Erythroblast (primary cell): ENCODE results near the gene ACADM.

ENCODE experiments used
- GATA1 ChIP-seq: IDR thresholded peaks from 2 replicates; pipeline ENCODE4 v1.6.1; 2011; ENCODE audit warnings: low read depth, mild to moderate bottlenecking, control low read depth, low read length, moderate library complexity
- POLR2A ChIP-seq: IDR thresholded peaks from 2 replicates; pipeline ENCODE4 v1.6.1; 2011; ENCODE audit warnings: mild to moderate bottlenecking, low read length

DNA sequence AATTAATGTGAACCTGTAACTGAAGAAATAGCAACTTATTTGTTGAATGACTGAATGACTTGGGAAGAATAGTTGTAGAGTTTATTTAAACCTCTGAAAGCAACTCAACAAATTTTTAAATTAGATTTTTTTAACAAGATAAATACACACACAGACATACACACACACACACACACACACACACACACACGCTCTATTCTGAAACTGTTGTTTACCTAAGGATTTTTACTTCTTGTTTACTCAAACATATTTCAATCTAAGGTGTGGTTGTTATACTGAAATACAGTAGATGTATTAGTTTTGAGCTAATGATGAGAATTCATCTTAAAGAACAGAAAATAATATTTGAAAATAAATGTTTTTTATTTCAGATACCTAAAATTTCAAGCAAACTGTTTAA is 11.5 kb downstream of the ACADM start:
- no peak for TF ChIP-seq POLR2A
- no peak for TF ChIP-seq GATA1
